Tibial nerve (tissue), 4 donors: Measurements from ENCODE around the gene OR8D2.
"Not testable (repeated sequence)": the region's sequence is repeated elsewhere in the genome, so short reads cannot be mapped to it uniquely, and the experiment has no call there.

Experiments
- EP300 ChIP-seq, 2 donors: sonication (generic); formaldehyde crosslinking; IDR thresholded peaks; one replicate each; pipeline ENCODE4 v1.6.1; 2017; ENCODE audit warnings: antibody characterized with exemption in 2 of 2, mild to moderate bottlenecking in 1 of 2
- POLR2A ChIP-seq, 2 donors: fragments of 450-650 bp; IDR thresholded peaks; one replicate each; pipeline ENCODE4 v1.6.1; 2017; ENCODE audit warnings: antibody characterized with exemption in 2 of 2, mild to moderate bottlenecking in 2 of 2, moderate library complexity in 2 of 2
- TF ChIP-seq, protein P1 (sequence below), 5 experiments: fragments of 200-600 bp in 3 of 5; fragments of 450-650 bp in 2 of 5; sonication (generic) in 3 of 5; IDR thresholded peaks; one replicate each; pipeline ENCODE4 v1.5.1; 2016 to 2019; ENCODE audit warnings: antibody characterized with exemption in 5 of 5, mild to moderate bottlenecking in 3 of 5, moderate library complexity in 2 of 5

GRCh38 chr11:124270886-124271285 is 49.1 kb downstream of the OR8D2 start:
- not testable (repeated sequence) for TF ChIP-seq POLR2A, EP300 (IDR thresholded peaks at IDR 0.05)
- TF ChIP-seq, protein P1, sequence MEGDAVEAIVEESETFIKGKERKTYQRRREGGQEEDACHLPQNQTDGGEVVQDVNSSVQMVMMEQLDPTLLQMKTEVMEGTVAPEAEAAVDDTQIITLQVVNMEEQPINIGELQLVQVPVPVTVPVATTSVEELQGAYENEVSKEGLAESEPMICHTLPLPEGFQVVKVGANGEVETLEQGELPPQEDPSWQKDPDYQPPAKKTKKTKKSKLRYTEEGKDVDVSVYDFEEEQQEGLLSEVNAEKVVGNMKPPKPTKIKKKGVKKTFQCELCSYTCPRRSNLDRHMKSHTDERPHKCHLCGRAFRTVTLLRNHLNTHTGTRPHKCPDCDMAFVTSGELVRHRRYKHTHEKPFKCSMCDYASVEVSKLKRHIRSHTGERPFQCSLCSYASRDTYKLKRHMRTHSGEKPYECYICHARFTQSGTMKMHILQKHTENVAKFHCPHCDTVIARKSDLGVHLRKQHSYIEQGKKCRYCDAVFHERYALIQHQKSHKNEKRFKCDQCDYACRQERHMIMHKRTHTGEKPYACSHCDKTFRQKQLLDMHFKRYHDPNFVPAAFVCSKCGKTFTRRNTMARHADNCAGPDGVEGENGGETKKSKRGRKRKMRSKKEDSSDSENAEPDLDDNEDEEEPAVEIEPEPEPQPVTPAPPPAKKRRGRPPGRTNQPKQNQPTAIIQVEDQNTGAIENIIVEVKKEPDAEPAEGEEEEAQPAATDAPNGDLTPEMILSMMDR (IDR thresholded peaks at IDR 0.05): not testable (repeated sequence)
